Globus pallidus (tissue), 1 donor: ENCODE results near the gene SEMA6A.

Source experiments
- DNase-seq: peaks from one replicate; pipeline ENCODE4 v3.0.0-alpha.2; 2015; ENCODE audit warnings: low spot score

SEMA6A gene

DNA sequence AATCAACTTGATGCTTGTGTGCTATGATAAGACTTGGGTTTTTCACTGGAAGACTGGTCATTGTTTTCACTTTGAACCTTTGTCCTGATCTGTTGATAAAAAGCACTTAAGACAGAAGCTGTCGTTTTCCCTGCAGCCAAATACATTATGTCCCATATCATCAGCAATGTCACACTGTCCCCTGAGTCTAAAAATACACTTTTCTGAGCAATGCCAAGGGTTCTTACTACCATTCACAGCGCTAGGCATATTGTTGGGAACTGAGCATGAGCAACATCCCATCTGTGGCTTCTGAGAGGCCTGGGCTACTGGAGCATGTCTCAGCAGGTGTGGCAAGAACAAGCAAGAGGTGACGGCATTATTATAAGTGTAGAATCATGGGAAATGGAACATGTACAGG, 81.8 kb downstream of the SEMA6A start:
- no peak for DNase-seq

DNA sequence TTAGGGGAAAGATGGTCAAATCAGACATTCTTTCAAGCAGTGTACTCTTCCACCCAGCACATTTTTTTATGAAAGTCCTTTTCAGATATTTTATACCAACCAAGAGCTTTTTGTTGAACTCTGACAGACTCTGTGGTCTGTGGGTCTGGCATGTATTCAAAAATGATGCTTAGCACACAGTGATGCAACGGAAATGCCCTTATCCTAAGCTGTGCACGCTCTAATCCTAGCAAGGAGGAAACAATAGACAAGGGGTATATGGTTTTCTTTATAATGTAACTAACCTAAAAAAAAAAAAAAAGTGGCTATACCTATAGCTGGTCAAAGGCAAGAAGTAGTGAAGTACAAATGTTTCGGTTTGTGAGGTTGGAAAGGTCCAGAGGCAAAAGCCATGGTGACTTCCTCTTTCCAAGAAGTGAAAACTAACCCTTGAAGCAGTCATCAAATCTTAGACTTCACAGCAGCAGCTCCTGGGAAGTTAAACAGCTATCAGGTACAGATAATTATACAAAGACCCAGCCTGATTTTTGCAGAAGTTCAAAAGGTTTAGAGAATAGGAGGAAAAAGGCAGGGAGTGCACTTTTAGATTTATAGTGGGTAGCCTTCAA, 82.5 kb downstream of the SEMA6A start:
- DNase-seq, result peak; percentile 73

- no peak for DNase-seq
These were observed 86.1 kb downstream of the SEMA6A start for GRCh38 chr5:116488356-116489041.

DNA sequence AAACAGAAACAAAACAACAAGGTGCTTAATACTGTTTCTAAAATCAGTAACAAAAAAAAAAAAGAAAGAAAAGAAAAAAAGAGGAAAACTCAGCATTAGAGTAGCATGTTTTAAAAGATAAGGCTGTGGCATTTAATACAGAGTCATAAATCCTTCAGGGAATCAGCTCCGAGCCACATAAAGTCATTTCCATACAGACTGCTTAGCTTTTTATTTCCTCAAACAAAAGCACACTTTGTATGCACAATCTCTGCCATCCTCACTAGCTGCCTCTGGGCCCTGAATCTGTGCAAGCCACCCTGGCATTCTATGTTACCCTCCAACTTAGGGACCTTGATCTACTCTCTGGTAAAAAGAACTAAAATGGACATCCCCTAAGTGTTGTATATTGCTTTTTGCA, 87.6 kb downstream of the SEMA6A start:
- DNase-seq, result peak; percentile 86

- no peak for DNase-seq
These were observed 88.0 kb downstream of the SEMA6A start for GRCh38 chr5:116486588-116486987.

DNA sequence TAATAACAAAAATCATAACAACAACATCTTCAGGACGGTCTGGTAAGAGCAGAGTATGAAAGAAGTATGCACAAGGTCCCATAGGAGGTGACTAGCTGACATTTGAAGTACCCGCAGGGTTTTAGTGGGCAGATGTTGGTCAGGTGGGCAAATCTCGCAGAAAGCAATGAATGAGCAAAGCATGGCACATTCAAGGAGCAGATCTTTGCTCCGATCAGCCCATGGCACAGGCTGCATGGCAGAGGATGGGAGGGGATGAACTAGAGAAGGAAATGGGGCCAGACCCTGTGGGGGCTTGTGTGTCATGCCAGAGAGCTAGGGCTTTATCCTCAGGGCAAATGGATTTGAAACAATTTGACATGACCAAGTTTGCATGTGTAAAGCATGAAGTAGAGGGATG, 90.0 kb downstream of the SEMA6A start:
- DNase-seq, result no peak

GRCh38 chr5:116482394-116482793, 92.2 kb downstream of the SEMA6A start:
- no peak for DNase-seq

DNA sequence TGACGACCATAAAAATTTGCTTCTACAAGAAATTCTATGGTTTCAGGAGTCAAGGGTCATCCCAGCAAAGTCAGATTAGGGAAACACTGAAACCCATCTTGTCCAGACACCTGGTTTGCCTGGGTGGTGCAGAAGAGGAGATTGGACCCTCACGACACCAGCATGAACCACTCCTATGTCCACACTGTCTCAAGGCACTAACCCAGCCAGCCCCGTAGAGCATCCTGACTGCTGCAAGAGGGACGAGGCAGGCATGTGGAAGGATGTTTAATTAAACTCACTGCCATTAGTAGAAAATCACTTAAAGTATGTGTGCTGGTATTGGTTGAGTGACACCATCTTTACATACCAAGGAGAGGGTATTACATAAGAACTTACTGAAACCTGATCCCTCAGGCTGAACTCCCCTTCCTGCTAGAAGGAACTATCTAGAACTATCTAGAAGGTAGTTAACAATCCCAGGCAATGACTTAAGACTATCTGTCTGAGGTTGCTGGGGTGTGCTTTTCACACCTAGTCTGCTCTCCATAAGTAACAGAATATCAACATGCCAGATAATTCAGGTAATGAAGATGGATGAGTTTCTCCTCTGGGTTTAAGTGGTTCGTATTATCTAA, 93.6 kb downstream of the SEMA6A start:
- no peak for DNase-seq

- DNase-seq, result no peak
These were observed 94.6 kb downstream of the SEMA6A start for GRCh38 chr5:116479776-116480675.

DNA sequence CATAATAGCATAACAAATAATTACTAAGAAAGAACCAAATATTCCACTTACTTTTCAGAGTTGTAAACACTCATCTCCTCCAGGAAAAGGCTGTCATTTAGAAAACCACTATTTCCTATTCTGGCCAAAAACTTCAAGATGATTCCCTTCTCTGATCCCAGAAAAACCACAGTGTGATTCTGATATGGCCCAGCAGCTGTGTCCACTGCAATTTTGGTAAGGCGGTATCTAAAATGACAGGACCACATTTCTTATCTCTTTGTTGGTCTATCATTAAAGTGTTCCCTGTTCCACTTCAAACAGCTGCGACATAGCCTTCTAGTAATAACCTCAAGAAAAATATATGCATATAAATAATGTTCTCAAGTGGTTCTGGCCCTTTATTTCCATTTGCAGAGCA, 96.1 kb downstream of the SEMA6A start:
- no peak for DNase-seq

- DNase-seq, result no peak
These were observed 97.6 kb downstream of the SEMA6A start for GRCh38 chr5:116476897-116477537.

DNA sequence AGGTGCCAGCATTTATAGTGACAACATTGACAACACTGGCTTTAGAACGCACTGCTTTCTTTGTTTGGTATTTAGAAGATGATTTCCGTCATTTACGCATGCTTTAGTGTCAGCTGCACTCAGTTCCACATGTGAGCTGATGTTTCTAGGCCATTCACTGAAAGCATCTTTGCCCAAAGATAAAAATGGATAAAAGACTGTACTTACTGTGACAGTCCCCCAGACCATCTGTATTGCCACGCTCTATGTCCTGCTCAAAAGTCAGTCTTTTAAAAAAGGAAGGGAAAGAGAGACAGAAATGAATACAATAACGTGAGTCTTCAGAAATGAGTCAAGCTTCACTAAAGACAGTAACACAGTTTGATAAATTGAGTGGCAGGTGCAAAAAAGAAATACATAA, 99.3 kb downstream of the SEMA6A start:
- no peak for DNase-seq

- no peak for DNase-seq
These were observed 100.9 kb downstream of the SEMA6A start for GRCh38 chr5:116473706-116474105.

DNA sequence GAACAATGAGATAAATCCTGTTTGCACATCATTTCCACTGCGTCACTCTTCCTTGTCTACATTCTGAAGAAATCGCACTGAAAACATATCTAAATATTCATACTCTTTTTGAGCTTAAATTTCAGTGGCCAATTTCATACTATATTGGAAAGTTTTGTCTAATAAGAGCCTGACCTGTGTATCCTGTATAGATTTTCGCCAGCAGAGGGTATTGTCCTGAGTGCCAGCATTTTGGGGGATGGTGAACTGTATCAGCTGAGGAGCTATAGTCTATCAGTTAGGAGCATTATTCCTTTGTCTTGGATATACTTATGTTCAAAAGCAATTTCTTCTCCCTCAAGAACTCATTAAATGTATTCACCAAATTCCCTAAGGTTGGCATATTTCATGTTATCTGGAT, 102.3 kb downstream of the SEMA6A start:
- no peak for DNase-seq

DNA sequence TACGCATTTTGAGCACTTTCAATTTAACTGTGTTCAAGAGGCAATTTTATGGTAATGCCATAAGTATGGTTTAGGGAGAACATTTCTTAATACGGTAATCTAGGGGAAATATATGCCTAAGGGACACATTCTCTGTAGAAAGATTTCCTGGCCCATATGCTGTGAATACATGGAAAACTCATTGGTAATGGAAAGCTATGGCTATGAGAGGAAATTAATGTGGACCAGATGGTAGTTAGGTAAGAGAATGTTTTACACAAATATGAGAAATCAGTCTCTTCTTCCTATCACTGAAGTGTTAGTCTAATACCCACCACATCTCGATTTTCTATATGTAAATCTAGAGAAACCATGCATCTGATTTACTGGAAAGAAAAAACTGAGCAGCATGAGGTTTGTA, 105.0 kb downstream of the SEMA6A start:
- no peak for DNase-seq

GRCh38 chr5:116468583-116468982, 106.0 kb downstream of the SEMA6A start:
- no peak for DNase-seq

GRCh38 chr5:116467465-116467843, 107.2 kb downstream of the SEMA6A start:
- DNase-seq, result no peak

GRCh38 chr5:116466727-116467464, 107.7 kb downstream of the SEMA6A start:
- no peak for DNase-seq

DNA sequence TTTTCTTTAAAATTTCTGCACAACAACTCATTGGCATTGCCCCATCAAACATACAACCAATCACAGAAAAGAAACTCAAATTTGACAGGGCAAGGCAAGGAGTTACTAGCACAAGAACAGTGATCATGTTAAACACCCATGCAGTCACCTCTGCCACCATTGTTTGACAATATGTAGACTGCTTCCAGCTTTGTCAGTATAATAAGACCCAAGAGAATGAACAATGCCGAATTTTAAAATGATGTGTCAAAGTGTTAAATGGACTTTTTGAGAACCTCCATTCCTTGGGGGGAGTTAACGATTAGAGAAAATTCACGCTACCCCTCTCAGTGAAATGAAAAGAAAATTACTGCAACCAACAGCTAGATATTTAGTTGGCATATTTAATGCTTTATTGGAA, 109.2 kb downstream of the SEMA6A start:
- DNase-seq, result no peak

DNA sequence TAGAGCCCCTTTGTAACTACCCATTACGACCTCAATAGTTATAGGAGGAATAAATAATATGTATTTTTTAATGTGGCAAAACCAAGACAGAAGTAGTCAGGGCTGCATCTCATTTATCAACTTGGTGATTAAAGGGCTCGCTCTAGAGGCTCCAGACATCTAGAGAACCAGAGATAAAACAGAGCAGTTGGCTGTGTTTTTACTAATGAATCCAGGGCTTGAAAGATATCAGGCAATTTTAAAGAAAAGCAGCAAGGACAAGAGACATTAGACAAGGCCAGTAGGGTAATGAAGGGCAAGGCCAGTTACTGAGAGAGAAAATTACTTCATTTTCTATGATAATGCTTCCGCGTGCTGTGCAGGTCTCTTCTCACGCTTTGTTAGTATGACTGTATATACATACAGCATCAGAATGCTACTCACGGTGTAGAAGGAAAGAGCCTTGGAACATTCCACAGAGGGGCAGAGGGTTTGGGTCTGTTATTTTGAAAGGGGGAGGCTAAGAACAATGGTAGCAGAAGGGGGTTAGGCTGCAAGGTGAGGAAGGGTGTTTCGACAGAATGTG, 110.4 kb downstream of the SEMA6A start:
- DNase-seq, result no peak

- no peak for DNase-seq
These were observed 112.1 kb downstream of the SEMA6A start for GRCh38 chr5:116462500-116462899.
